T-cell (primary cell): ENCODE data around the gene MEI4. TPM values are rescaled to one million over a fixed set of nuclear protein-coding genes. Genes with fewer than 3 reads are reported as not detected.

Source experiments
- ATAC-seq, 4 experiments: fragments of 200-7000 bp in 3 of 4; fragments of 150-1000 bp in 1 of 4; cut with Tn5 transposase; replicated peaks in 1 of 4; 1 replicate in 3 of 4; 2 replicates in 1 of 4; pipeline ENCODE4 v1.10.0; 2021; ENCODE audit warnings: moderate library complexity in 3 of 4, mild to moderate bottlenecking in 2 of 4, moderate number of reproducible peaks in 1 of 4
- CTCF ChIA-PET, 2 donors: fragments of 300-600 bp; sonication (Branson Sonifier 250); formaldehyde crosslinking; loops; one replicate each; lab custom pipeline; 2022; ENCODE audit warnings: antibody characterized with exemption in 2 of 2; lab: Charles Lee
- POLR2A ChIA-PET, 2 donors: fragments of 300-600 bp; sonication (Branson Sonifier 250); formaldehyde crosslinking; loops; one replicate each; lab custom pipeline; 2022; ENCODE audit warnings: antibody characterized with exemption in 2 of 2; lab: Charles Lee
- DNase-seq, 35 experiments: peaks; one replicate each; pipeline versions ENCODE4 v3.0.0 to v3.0.0-alpha.2; 2013 to 2023
- H3K27ac ChIP-seq: one replicate; pipeline ENCODE4 v1.5.1; 2013; ENCODE audit warnings: low read length
- H3K27me3 ChIP-seq, 2 experiments: replicated peaks in 1 of 2; 1 replicate in 1 of 2; 2 replicates in 1 of 2; pipeline versions ENCODE4 v1.6.1 to v1.7.0; 2013; ENCODE audit warnings: low read length in 1 of 2, mixed read lengths in 1 of 2; ENCODE audit not compliant: control insufficient read depth in 2 of 2, insufficient read depth in 2 of 2; ENCODE audit errors: extremely low read depth in 1 of 2
- H3K36me3 ChIP-seq, 2 donors: 1 replicate in 1 of 2; 2 replicates in 1 of 2; pipeline versions ENCODE4 v1.6.1 to v1.7.0; 2013; ENCODE audit warnings: low read length in 1 of 2; ENCODE audit not compliant: control insufficient read depth in 2 of 2, insufficient read depth in 1 of 2; ENCODE audit errors: extremely low read depth in 1 of 2
- H3K4me1 ChIP-seq, 2 experiments: 1 replicate in 1 of 2; 2 replicates in 1 of 2; pipeline versions ENCODE4 v1.6.1 to v1.7.0; 2013; ENCODE audit warnings: low read length in 2 of 2, mixed read lengths in 1 of 2; ENCODE audit not compliant: insufficient read depth in 2 of 2, control insufficient read depth in 1 of 2; ENCODE audit errors: extremely low read depth in 1 of 2
- H3K4me3 ChIP-seq, 2 donors: 1 replicate in 1 of 2; 2 replicates in 1 of 2; pipeline versions ENCODE4 v1.5.1 to v1.7.0; 2013; ENCODE audit warnings: mild to moderate bottlenecking in 2 of 2, low read length in 1 of 2, moderate library complexity in 1 of 2; ENCODE audit not compliant: control insufficient read depth in 1 of 2; ENCODE audit errors: extremely low read depth in 1 of 2
- H3K9me3 ChIP-seq: 2 replicates; pipeline ENCODE4 v1.7.0; 2013
- H3K27ac Mint-ChIP-seq, 2 donors: one replicate each; pipeline ENCODE4 v1.8.0; 2020 to 2021; ENCODE audit warnings: mild to moderate bottlenecking in 2 of 2, mixed read lengths in 2 of 2
- H3K27me3 Mint-ChIP-seq, 2 donors: one replicate each; pipeline ENCODE4 v1.8.0; 2021 to 2022; ENCODE audit warnings: mixed read lengths in 2 of 2
- H3K36me3 Mint-ChIP-seq: one replicate; pipeline ENCODE4 v1.8.0; 2021; ENCODE audit warnings: mixed read lengths
- H3K4me1 Mint-ChIP-seq, 3 donors: one replicate each; pipeline ENCODE4 v1.8.0; 2020 to 2022; ENCODE audit warnings: mixed read lengths in 3 of 3, mild to moderate bottlenecking in 1 of 3
- H3K4me3 Mint-ChIP-seq, 3 donors: one replicate each; pipeline ENCODE4 v1.8.0; 2020 to 2022; ENCODE audit warnings: mild to moderate bottlenecking in 3 of 3, mixed read lengths in 3 of 3, moderate library complexity in 3 of 3
- H3K9me3 Mint-ChIP-seq, 3 donors: one replicate each; pipeline ENCODE4 v1.8.0; 2020 to 2022; ENCODE audit warnings: mixed read lengths in 3 of 3
- WGBS: methylation state at CpG from one replicate; pipeline ENCODE4 v1.1.5; 2013; ENCODE audit warnings: missing lambda C conversion rate; ENCODE audit not compliant: insufficient coverage; 5-methylcytosine and 5-hydroxymethylcytosine counted together
- total RNA-seq, 35 experiments: library from RNA in 6 of 35; stranded (reverse) in 6 of 35; fragments of 120-200 nt in 1 of 35; gene quantifications; one replicate each; pipeline versions ENCODE4 v1.2.1 to v1.2.4 and lab custom pipeline; 2013 to 2026

MEI4 gene
- total RNA-seq, 5 donors from 2014 or later (not counting 1 experiment from before 2014, with no cell fraction given), result not detected

GRCh38 chr6:77778527-77778926, 125.7 kb downstream of the MEI4 start:
- no peak for DNase-seq
- ChIA-PET POLR2A (no interaction called here), CTCF (no interaction called here)
- ATAC-seq, result no peak
- Histone ChIP-seq H3K27ac (no peak overlapping the region), H3K4me3 (no peak overlapping the region), H3K4me1 (no peaks in the 10 kb centered on the region), H3K36me3 (no peaks in the 10 kb centered on the region), H3K9me3 (no peaks in the 10 kb centered on the region), H3K27me3 (no peaks in the 10 kb centered on the region)
- H3K27me3 Mint-ChIP-seq, result no peaks in the 10 kb centered on the region
- no peak overlapping the region for H3K4me3 Mint-ChIP-seq
- no peaks in the 10 kb centered on the region for H3K4me1 Mint-ChIP-seq
- WGBS, result no CpG with 5 or more reads among the region's 4 CpGs
- H3K27ac Mint-ChIP-seq, result no peak overlapping the region
- H3K9me3 Mint-ChIP-seq, result peaks cover 6 to 14% (median 7%) of the 10 kb centered on the region in 3 donors
- H3K36me3 Mint-ChIP-seq, result no peaks in the 10 kb centered on the region

GRCh38 chr6:77786935-77787629, 134.2 kb downstream of the MEI4 start:
- CTCF ChIA-PET, result no interaction called here
- Histone ChIP-seq H3K36me3 (no peaks in the 10 kb centered on the region), H3K27me3 (no peaks in the 10 kb centered on the region), H3K4me3 (no peak overlapping the region), H3K27ac (no peak overlapping the region), H3K4me1 (no peaks in the 10 kb centered on the region), H3K9me3 (no peaks in the 10 kb centered on the region)
- no peak for DNase-seq
- H3K27ac Mint-ChIP-seq, result no peak overlapping the region
- H3K36me3 Mint-ChIP-seq, result no peaks in the 10 kb centered on the region
- POLR2A ChIA-PET, result no interaction called here
- ATAC-seq, result no peak
- H3K27me3 Mint-ChIP-seq, result no peaks in the 10 kb centered on the region
- peaks cover 4 to 10% (median 5%) of the 10 kb centered on the region in 3 donors for H3K9me3 Mint-ChIP-seq
- H3K4me1 Mint-ChIP-seq, result no peaks in the 10 kb centered on the region
- no peak overlapping the region for H3K4me3 Mint-ChIP-seq
- WGBS, result 77% methylated on average over 3 of the region's 4 CpGs

- no peak for DNase-seq
- no peaks in the 10 kb centered on the region for H3K36me3 Mint-ChIP-seq
- no peak for ATAC-seq
- Histone ChIP-seq H3K27me3 (no peaks in the 10 kb centered on the region), H3K4me1 (no peaks in the 10 kb centered on the region), H3K4me3 (no peak overlapping the region), H3K36me3 (no peaks in the 10 kb centered on the region), H3K27ac (no peak overlapping the region), H3K9me3 (no peaks in the 10 kb centered on the region)
- peaks cover 7 to 31% (median 10%) of the 10 kb centered on the region in 3 donors for H3K9me3 Mint-ChIP-seq
- ChIA-PET POLR2A (no interaction called here), CTCF (no interaction called here)
- H3K4me3 Mint-ChIP-seq, result no peak overlapping the region
- H3K27me3 Mint-ChIP-seq, result no peaks in the 10 kb centered on the region
- H3K4me1 Mint-ChIP-seq, result no peaks in the 10 kb centered on the region
- WGBS, result 75% methylated on average over 4 of the region's 6 CpGs
- H3K27ac Mint-ChIP-seq, result no peak overlapping the region
Measured at GRCh38 chr6:77796824-77797809, 144.3 kb downstream of the MEI4 start.

- H3K9me3 Mint-ChIP-seq, result peaks cover 5 to 9% (median 7%) of the 10 kb centered on the region in 3 donors
- no peak overlapping the region for H3K27ac Mint-ChIP-seq
- no peaks in the 10 kb centered on the region for H3K4me1 Mint-ChIP-seq
- POLR2A ChIA-PET, result no interaction called here
- H3K4me3 Mint-ChIP-seq, result no peak overlapping the region
- Histone ChIP-seq H3K27me3 (no peaks in the 10 kb centered on the region), H3K27ac (no peak overlapping the region), H3K9me3 (no peaks in the 10 kb centered on the region), H3K4me1 (no peaks in the 10 kb centered on the region), H3K36me3 (no peaks in the 10 kb centered on the region), H3K4me3 (no peak overlapping the region)
- no peaks in the 10 kb centered on the region for H3K27me3 Mint-ChIP-seq
- CTCF ChIA-PET, result no interaction called here
- no peak for DNase-seq
- ATAC-seq, result no peak
- no CpG with 5 or more reads among the region's 1 CpG for WGBS
- H3K36me3 Mint-ChIP-seq, result no peaks in the 10 kb centered on the region
Measured at GRCh38 chr6:77812304-77812703, 159.5 kb downstream of the MEI4 start.

GRCh38 chr6:77813090-77813489, 160.3 kb downstream of the MEI4 start:
- no peak overlapping the region for H3K4me3 ChIP-seq
- no peaks in the 10 kb centered on the region for H3K36me3 ChIP-seq
- H3K27ac ChIP-seq, result no peak overlapping the region
- H3K4me1 ChIP-seq, result no peaks in the 10 kb centered on the region
- H3K4me3 Mint-ChIP-seq, result no peak overlapping the region
- no CpG with 5 or more reads among the region's 1 CpG for WGBS
- H3K27ac Mint-ChIP-seq, result no peak overlapping the region
- CTCF ChIA-PET, result no interaction called here
- no peak for ATAC-seq
- H3K27me3 Mint-ChIP-seq, result no peaks in the 10 kb centered on the region
- no peaks in the 10 kb centered on the region for H3K27me3 ChIP-seq
- no peaks in the 10 kb centered on the region for H3K9me3 ChIP-seq
- no peaks in the 10 kb centered on the region for H3K4me1 Mint-ChIP-seq
- POLR2A ChIA-PET, result no interaction called here
- DNase-seq, result no peak
- no peaks in the 10 kb centered on the region for H3K36me3 Mint-ChIP-seq
- peaks cover 5 to 8% (median 7%) of the 10 kb centered on the region in 3 donors for H3K9me3 Mint-ChIP-seq

GRCh38 chr6:77814119-77814518, 161.3 kb downstream of the MEI4 start:
- H3K4me3 Mint-ChIP-seq, result no peak overlapping the region
- Histone ChIP-seq H3K4me1 (no peaks in the 10 kb centered on the region), H3K9me3 (no peaks in the 10 kb centered on the region), H3K27ac (no peak overlapping the region), H3K36me3 (no peaks in the 10 kb centered on the region), H3K27me3 (no peaks in the 10 kb centered on the region), H3K4me3 (no peak overlapping the region)
- DNase-seq (no peak), ATAC-seq (no peak)
- no peaks in the 10 kb centered on the region for H3K4me1 Mint-ChIP-seq
- H3K9me3 Mint-ChIP-seq, result peaks cover 2 to 7% (median 4%) of the 10 kb centered on the region in 3 donors
- 100% methylated on average over 1 of the region's 1 CpG for WGBS
- H3K27me3 Mint-ChIP-seq, result no peaks in the 10 kb centered on the region
- ChIA-PET CTCF (interaction anchor here in 1 of 2 donors (0.6 kb wide), 1 partner anchor 22 kb away, joined by 3 read pairs; no protein-coding TSS in a partner anchor), POLR2A (no interaction called here)
- no peak overlapping the region for H3K27ac Mint-ChIP-seq
- no peaks in the 10 kb centered on the region for H3K36me3 Mint-ChIP-seq
